GM18870 (cell line): ENCODE data around the gene KCNJ6.
"Not testable (repeated sequence)": the region's sequence is repeated elsewhere in the genome, so short reads cannot be mapped to it uniquely, and the experiment has no call there.

Source experiments
- ATAC-seq: cut with Tn5 transposase; IDR thresholded peaks from one replicate; pipeline ENCODE4 v1.9.1; 2021; ENCODE audit warnings: moderate library complexity; ENCODE audit not compliant: unreplicated experiment

The KCNJ6 gene

DNA sequence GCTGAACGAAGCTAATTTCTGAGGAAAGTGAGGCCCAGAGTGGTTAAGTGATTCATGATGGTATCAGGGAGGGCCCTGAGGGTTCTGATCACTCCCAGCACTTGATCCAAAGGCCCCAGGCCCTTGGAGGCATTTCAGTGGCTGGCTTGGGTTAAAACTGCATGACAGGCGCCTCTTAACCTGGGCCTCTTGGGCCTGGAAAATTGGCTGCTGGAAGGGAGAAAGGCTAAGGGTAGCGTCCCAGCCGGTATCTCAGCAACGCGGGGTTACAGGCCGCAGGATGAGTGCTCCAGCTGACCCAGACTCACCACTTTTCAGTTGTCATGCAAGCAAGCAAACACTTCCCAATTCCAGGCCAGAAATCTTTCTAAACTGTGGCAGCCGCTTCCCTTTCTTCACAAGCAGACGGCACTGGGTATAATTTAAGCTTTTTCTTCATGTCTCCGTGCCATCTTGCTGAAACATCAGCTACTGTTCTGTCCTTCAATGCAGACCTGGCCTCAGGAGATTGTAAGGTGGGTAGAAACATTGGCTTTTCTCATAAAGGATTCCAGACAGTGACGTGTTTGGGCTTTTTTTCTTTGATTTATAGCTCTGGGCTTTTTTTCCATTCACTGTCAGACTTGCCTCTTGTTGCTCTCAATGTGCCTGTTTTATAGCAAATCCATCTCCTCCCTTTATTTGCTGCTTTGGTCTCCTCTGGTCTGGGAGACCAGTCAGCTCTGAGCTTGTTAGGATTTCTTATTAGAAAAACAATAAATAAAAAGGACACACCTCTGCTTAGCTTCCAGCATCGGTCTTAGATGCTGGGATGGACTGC lies 229.1 kb downstream of the KCNJ6 start:
- ATAC-seq: no peak

DNA sequence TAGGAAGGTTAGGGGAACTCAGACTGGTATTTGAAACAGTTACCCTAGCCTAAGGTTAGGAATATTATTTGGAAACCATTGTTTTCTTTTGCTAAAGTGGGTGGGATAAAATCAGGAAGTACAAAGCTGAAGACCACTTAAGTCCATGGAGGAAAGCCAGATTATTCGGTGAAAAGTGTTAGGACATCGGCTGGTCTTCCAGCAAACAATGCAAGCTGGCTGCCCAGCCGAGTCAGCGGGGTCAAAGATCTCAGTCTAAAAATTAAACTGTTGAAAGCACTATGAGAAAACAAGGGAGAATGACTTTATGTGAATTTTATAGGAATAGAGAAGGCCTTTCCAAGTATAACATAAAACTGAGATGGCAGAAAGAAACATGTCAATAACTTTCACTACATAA lies 231.7 kb downstream of the KCNJ6 start:
- no peak for ATAC-seq

DNA sequence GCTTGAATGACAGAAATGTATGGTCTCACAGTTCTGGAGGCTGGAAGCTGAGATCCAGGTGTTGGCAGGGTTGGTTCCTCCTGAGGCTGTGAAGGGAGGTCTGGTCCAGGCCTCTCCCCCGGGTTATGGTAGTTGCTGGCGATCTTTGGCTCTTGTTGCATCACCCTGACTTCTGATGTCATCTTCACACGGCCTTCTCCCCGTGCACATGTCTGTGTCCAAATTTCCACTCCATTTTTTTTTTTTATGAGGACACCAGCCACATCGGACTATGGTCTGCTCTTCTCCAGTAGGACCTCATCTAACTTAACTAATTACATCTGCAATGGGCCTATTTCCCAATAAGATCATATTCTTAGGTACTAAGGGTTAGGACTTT lies 232.2 kb downstream of the KCNJ6 start:
- ATAC-seq: no peak

DNA sequence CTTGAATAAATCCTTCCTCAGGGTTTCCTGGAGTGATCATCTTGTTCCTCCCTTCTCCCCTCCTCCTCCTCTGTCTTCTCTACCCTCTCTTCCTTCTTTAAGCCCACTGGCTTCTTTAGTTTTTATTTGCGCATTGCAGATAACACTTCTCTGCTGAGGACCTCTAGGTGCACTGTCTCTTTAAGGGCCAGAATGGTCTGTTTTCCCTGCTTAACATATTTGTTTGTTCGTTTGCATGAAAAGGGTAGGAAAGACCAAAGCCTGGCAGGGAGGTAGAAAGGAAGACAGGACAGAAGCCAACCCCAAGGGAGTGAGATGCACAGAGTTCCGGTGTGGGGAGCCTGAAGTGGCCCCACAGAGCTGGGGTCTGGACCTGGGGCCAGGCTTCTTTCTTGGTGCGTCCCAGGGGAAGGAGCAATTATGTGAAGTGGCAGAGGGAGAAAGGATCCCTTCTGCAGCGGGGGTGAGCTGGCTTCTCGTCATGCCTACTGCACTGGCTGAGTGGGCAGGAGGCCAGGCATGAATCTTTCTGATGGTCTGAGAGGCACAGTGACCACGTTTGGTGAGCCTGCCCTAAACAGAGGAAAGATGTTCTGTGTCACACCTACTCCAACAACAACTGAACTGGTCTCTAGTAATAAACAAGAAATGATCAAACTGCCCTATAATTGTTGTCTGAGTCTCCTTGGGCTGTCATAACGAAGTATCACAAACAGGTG lies 232.7 kb downstream of the KCNJ6 start:
- no peak for ATAC-seq

DNA sequence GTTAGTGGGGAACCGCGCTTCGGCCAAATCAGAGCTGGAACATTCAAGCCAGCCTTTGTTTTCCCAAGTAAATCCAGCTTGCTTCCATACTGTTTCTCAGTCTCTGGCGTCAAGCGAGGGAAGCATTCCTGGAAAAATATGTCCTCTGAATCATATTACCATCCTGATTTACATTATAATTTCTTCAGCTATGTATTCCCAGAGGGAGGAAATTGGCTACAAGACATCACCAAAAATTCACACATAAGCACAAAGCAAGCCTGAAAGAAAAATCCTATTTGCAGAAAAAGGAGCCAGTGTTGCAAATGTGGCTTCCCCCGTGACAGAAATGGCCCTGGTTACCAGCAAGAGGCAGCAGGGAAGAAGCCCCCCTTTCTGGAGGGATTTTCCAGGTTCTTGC lies 233.3 kb downstream of the KCNJ6 start:
- no peak for ATAC-seq

DNA sequence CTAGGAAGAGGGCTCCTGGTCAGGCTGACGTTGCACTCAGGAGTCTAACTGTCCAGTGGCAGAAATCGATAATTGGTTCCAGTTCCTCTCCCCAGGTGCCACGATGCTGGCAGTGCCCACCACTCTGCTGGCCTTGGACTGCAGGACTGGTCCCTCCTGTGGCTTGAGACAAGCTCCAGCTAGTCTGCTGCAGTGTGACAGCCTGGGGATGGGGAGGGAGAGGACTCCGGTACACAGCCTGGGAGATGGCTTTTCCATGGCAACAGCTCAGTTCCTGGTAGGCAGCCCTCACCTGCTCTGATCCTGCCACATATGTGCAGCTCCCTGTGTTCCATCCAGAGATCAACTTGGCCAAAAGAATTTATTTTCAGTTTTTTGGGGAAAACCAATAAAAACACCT lies 239.3 kb downstream of the KCNJ6 start:
- ATAC-seq: no peak

DNA sequence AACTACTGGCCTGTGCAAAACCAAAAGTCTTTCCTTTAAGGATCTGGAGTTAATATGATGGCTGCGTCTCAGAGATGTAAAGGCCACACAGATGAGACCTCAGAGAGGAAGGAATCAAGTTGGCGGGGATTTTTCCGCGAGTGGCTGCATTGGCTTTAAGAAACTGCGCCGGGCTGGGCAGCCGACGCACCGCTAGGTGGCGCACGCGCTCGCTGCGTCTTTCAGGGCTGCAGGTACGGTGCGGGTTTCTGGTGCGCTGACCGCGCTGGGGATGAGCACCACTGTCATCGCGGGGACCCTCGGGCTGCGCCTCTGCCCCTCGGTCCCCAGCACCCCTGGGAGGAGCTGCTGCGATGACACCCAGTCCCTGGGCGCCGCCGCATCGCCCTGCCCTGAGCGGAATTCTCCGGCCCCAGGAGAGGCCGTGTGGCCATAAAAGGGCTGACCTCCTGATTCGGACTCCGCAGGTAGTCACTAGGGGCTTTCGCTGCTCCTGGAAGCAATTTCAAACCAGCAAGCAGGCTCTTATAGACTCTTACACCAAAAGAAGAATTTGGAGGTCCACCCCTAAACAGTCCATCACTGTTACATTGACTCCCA lies 241.0 kb downstream of the KCNJ6 start:
- ATAC-seq: no peak

DNA sequence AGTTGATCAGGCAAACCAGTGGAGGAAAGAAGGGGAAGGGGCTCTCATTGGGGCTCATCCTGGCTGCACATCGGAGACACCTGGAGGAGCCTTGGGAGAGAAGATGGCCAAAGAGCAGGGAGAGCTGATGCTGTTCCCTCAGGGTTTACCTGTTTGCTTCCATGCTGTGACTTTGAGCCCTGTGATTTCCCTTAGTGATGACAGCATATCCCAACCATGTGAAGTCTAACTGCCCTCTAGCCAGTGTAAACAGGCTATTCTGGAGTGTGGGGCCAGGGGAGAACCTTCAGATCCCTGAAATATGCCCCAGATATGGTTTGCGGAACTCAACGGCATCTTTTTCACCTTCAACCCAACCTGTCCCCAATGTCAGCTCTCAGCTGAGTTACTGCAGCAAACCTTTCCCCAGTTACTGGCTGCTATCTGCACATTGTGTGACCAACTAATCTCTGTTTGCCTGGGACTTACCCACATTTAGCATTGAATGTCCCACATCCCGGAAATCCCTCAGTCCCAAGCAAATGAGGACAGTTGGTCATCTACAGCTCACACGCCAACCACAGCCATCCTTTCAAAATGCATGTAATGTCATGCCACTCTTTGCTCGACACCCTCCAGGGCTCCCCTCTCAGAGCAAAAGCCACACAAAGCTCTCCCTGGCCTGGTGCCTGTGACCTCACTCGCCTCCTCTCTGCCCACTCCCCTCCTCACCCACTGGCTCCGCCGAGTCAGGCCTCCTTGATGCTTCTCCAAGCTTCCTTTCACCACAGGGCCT lies 242.3 kb downstream of the KCNJ6 start:
- no peak for ATAC-seq

DNA sequence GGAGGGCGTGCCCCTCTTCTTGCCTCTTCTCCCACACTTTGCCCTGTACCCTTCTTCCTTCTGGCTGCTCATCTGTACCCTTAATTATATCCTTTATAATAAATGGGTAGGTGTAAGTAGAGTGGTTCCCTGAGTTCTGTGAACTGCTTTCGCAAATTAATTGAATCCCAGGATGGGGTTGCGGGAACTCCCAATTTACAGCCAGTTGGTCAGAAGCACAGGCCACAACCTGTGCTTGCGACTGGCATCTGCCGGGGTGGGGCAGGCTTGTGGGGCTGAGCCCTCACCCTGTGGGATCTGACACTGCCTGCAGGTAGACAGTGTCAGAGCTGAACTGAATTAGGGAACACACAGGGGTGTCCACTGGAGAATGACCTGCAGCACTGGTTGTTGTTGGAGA lies 244.9 kb downstream of the KCNJ6 start:
- ATAC-seq: no peak

DNA sequence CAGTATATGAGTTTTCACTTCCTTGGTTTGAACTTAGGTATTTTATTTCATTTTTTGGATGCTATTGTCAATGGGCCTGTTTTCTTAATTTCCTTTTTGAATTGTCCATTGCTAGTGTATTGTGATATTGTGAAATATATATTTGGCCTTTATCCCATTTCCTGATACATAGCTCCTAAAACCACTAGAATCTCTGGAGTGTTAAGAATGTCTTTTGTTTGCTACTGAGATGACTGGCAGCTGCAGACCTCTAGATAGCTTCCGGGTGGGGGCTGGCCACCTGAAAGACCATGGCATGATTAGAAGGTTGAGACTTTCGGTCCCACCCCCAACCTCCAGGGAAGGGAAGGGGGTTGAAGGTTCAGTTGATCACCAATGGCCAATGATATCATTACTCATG lies 245.4 kb downstream of the KCNJ6 start:
- no peak for ATAC-seq

DNA sequence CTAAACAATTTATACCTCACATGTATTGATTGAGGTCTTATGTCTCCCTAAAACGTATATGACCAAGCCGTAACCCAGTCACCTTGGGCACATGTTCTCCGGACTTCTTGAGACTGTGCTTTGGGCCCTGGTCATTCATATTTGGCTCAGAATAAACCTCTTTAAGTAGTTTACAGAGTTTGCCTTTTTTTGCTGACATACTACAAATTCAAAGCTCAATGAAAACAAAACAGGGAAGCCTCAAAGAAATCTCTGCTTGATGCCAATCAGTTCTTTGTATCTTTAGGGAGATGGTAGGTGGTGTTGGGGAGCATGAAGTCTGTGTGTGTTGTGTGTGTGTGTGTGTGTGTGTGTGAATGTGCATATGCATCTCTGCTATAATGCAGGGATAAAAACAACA lies 247.0 kb downstream of the KCNJ6 start:
- ATAC-seq: no peak

DNA sequence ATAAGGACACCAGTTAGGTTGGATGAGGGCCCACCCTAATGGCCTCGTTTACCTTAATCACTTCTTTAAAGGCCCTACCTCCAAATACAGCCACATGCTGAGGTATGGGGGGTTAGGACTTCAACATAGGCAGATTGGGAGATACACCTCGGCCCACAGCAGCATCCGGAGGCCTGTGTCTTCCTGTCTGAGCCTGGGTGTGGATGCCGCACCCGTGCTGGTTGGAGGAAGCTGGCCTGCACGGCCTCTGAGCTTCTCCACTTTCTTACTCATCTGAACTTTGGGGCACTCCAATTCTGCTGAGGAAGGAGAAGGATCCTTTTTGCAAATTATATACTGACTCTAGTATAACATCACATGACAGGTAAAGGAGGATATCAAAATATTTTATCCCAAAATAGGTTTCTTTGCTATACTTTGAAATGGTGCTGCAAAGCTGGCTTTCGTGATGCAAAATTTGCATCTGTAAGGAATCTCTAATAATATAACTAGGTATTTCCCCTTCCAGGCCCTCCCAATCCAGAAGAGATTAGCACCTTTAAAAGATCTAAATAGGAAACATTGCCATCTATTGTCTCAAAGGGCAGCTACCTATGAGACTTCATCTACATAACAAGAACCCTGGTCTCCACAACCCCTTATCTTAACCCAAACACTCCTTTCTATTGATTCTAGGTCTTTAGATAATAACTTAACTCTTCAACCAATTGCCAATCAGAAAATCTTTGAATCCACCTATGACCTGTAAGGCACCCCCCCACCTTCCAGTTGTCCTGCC lies 247.6 kb downstream of the KCNJ6 start:
- no peak for ATAC-seq

DNA sequence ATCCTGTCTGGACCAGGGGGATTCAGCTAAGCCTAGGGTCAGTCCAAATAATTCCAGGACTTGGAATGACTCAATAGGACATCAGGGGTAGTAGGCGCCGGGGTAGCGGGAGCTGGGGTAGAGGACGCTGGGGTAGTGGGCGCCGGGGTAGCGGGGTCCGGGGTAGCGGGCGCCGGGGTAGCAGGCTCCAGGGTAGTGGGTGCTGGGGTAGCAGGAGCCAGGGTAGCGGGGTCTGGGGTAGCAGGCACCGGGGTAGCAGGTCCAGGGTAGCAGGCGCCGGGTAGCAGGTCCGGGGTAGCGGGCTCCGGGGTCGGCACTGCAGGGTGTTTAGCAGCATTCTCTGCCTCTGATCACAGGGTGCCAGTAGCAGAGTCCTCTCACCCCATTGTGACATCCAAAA lies 248.9 kb downstream of the KCNJ6 start:
- ATAC-seq: no peak

DNA sequence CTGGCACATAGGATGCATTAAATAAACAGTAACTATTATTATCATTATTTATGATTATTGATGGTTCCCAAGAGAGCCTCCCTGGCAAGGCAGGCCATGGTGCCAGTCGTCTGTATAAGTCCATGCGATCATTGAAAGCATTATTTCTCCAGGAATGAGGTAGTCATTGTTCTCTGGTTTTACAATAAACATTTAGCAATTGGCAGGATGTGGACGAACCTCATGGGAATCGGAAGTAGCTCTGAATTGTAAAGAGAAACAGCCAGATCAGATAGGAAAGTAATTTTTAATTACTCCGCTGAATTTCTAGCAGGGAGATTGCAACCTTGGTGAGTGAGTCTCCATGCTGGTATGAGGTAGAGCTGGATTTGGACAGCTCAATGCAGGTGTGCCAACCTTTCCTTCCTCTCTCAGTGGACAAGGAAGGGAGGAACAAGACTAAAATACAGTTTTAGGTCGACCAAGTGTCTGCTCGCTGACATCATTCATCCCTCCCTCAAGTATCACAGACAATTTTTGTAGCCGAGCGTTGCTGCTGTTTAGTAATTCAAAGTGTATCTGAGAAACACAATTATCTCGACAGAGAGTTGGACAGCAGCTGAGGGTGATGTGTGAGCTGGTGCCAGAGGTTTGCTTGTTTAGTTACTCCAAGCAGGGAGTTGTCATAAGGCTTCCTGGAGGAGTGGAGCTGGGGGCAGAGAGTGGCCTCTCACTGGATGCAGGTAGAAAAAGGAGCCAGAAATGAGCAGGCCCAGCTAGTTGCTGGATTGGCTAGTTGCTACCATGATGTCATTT lies 250.8 kb downstream of the KCNJ6 start:
- ATAC-seq: no peak

DNA sequence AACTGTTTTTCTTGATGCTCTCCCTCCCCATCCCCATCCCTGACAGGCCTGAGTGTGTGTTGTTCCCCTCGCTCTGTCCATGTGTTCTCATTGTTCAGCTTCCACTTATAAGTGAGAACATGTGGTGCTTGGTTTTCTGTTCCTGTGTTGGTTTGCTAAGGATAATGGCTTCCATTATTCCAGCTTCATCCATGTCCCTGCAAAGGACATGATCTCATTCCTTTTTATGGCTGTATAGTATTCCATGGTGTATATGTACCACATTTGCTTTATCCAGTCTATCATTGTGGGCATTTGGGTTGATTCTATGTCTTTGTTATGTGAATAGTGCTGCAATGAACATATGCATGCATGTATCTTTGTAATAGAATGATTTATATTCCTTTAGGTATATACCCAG lies 254.0 kb downstream of the KCNJ6 start:
- ATAC-seq: not testable (repeated sequence)

DNA sequence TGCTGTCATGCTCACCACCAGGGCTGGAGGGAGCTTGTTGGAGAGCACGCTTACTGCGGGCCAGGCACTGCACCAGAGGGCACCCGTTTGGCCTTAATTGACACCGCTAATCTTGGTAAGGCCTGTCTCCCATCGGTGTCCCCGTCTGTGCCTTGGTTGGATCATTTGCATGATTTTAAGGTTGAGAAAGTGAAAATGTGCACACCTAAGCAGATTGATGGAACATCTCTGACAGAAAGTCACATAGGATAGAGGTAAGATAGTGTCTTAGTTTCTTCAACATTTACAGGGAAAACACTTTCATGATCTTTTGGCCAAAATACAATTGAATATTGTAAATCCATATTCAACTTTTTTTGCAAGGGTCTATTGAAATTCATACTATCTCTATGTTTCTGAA lies 255.5 kb downstream of the KCNJ6 start:
- no peak for ATAC-seq

DNA sequence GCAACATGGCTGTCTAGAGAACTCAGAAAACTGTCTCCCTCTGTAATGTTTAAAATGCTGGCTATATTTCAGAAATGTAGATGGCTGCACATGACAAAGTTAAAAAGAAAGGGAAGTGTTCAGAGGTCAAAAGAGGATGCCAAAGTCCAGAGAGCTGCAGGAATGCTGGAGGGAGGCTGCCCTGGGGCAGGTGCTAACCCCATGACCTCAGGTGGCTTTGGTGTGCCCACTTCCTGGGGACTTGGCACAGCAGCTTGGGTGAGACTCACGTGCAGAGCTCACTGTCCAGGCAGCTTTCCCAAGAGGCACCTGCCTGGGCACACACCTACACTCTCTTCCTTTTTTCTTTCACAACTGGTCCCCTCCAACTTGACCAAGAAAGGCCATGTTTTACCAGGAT lies 256.4 kb downstream of the KCNJ6 start:
- no peak for ATAC-seq

DNA sequence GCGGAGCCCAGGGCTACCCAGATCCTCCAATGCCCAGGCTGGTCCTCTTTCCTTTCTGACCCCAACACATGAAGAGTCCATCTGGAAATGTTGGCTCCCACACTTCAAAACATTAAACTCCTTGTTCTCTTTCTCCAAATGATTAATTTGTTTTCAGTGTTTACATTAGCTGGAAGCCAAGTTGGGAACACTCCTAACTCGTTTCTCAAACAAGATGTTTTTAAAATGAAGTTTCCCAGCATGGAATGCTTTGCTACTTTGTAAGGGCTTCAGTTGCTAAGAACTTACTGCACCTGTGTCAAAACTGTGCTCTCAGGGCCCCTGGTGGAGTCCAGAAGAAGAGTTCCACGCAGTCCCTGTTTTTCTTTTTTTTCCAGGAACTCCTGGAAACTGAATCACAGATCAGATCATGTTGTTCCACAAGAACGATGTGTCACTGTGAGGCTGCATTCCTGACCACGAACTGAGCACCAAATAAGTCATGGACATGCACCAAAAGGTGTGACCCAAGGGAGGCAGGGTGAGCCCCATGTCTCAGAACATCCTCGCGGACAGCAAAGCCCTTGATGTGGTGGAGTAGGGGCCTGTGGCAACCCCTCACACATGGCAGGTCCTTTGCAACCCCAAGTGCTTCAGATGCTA lies 257.3 kb downstream of the KCNJ6 start:
- ATAC-seq: no peak

DNA sequence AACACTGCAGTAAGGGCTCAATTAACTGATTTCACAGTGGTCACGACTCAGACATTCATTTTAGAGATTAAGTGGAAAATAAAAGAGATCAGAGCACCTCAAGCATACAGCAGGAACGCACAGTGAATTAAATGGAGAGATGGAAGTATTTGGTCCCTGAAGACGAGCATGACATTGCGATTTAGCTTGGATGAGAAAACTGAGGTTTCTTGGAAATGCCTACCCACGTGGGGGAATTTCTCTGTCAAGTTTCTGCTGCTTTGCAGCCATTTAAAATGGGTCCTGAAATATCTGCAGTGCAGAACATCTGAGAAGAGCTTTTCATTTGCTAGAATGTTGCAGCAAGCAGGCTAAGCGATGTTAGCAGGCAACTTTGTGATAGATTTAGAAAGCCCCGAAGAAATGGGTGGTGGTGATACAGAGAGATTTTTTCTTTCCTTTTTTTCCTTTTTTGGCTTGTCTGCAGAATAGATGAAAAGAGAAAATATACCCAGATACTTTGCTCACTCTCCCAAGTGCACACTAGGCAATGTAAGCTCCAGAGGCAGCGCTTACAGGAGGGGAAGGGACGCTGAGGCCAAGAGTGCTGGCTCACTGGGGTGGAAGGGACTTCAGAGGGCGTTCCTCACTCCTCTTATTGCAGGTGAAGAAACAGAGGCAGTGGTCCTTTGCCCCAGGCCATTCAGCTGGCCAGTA lies 258.0 kb downstream of the KCNJ6 start:
- no peak for ATAC-seq
